Thyroid gland (tissue), 4 donors: ENCODE data around the gene PCBP3. TPM values are rescaled to one million over a fixed set of nuclear protein-coding genes. Genes with fewer than 3 reads are reported as not detected.

Source experiments
- DNase-seq, 2 donors: peaks; one replicate each; pipeline ENCODE4 v3.0.0-alpha.2; 2019
- H3K27ac ChIP-seq, 3 donors: fragments of 200-600 bp; sonication (generic); 1 replicate in 2 of 3; 2 replicates in 1 of 3; pipeline ENCODE4 v1.5.1; 2016 to 2019; ENCODE audit warnings: mild to moderate bottlenecking in 1 of 3, moderate library complexity in 1 of 3
- H3K27me3 ChIP-seq: fragments of 200-600 bp; sonication (generic); one replicate; pipeline ENCODE4 v1.5.1; 2019
- H3K36me3 ChIP-seq, 2 donors: fragments of 200-600 bp; sonication (generic); one replicate each; pipeline ENCODE4 v1.5.1; 2016 to 2019
- H3K4me1 ChIP-seq, 2 donors: fragments of 200-600 bp; sonication (generic); one replicate each; pipeline ENCODE4 v1.5.1; 2017 to 2019
- H3K4me3 ChIP-seq, 3 donors: fragments of 200-600 bp; sonication (generic); replicated peaks in 1 of 3; 1 replicate in 2 of 3; 2 replicates in 1 of 3; pipeline ENCODE4 v1.5.1; 2016; ENCODE audit warnings: mild to moderate bottlenecking in 1 of 3
- H3K9me3 ChIP-seq: fragments of 200-600 bp; sonication (generic); one replicate; pipeline ENCODE4 v1.5.1; 2017
- CTCF ChIP-seq, 6 experiments: fragments of 200-600 bp in 3 of 6; fragments of 450-650 bp in 3 of 6; sonication (generic) in 3 of 6; IDR thresholded peaks; one replicate each; pipeline ENCODE4 v1.5.1; 2016 to 2019; ENCODE audit warnings: antibody characterized with exemption in 6 of 6, mild to moderate bottlenecking in 2 of 6, inconsistent platforms in 1 of 6, moderate library complexity in 1 of 6
- POLR2A ChIP-seq, 2 donors: fragments of 450-650 bp; IDR thresholded peaks; one replicate each; pipeline ENCODE4 v1.6.1; 2017; ENCODE audit warnings: antibody characterized with exemption in 2 of 2, mild to moderate bottlenecking in 2 of 2, moderate library complexity in 1 of 2
- WGBS, 2 donors: methylation state at CpG; one replicate each; pipeline ENCODE4 v1.1.5; 2017; 5-methylcytosine and 5-hydroxymethylcytosine counted together
- intact Hi-C: fragments of 100-400 bp; cut with DNase I; formaldehyde crosslinking; loops from one replicate; pipeline ENCODE4 v1.15.1; 2023
- total RNA-seq, 4 donors: library from RNA; depleted of rRNA; stranded (reverse); fragments of >200 nt; gene quantifications; one replicate each; pipeline ENCODE4 v1.2.3, GENCODE V29; 2016

The PCBP3 gene
- total RNA-seq, 4 donors from 2014 or later, result 0.33 to 0.98 (median 0.54) TPM; not detected in 1

- intact Hi-C loops, result no loop called here
- no peak for DNase-seq
These were observed 228.2 kb downstream of the PCBP3 start for GRCh38 chr21:45871616-45872236.

GRCh38 chr21:45872471-45872870 is 228.9 kb downstream of the PCBP3 start:
- Histone ChIP-seq H3K27me3 (no peaks in the 10 kb centered on the region), H3K36me3 (no peaks in the 10 kb centered on the region), H3K4me3 (no peak overlapping the region), H3K4me1 (no peaks in the 10 kb centered on the region), H3K27ac (no peak overlapping the region), H3K9me3 (no peaks in the 10 kb centered on the region)
- intact Hi-C loops, result no loop called here
- no peak for DNase-seq
- WGBS, 2 donors, result 88 to 91% methylated on average over 11 of the region's 11 CpGs
- no peak for TF ChIP-seq CTCF (IDR thresholded peaks at IDR 0.05)
- TF ChIP-seq POLR2A (IDR thresholded peaks at IDR 0.05), result no peak

More at GRCh38 chr21:45871616-45872236, 228.2 kb downstream of the PCBP3 start:
- H3K36me3 ChIP-seq, result no peaks in the 10 kb centered on the region
- no peak overlapping the region for H3K27ac ChIP-seq
- H3K27me3 ChIP-seq, result no peaks in the 10 kb centered on the region
- WGBS, 2 donors, result 81% methylated on average over 11 to 20 of the region's 22 CpGs
- no peaks in the 10 kb centered on the region for H3K9me3 ChIP-seq
- TF ChIP-seq POLR2A (IDR thresholded peaks at IDR 0.05) (no peak), CTCF (IDR thresholded peaks at IDR 0.05) (no peak)
- no peaks in the 10 kb centered on the region for H3K4me1 ChIP-seq
- no peak overlapping the region for H3K4me3 ChIP-seq

GRCh38 chr21:45872902-45873301 is 229.4 kb downstream of the PCBP3 start:
- Histone ChIP-seq H3K9me3 (no peaks in the 10 kb centered on the region), H3K36me3 (no peaks in the 10 kb centered on the region), H3K4me1 (no peaks in the 10 kb centered on the region), H3K4me3 (no peak overlapping the region), H3K27me3 (no peaks in the 10 kb centered on the region), H3K27ac (no peak overlapping the region)
- intact Hi-C loops, result no loop called here
- TF ChIP-seq POLR2A (IDR thresholded peaks at IDR 0.05) (no peak), CTCF (IDR thresholded peaks at IDR 0.05) (no peak)
- no peak for DNase-seq
- 85 to 90% methylated on average over 10 to 11 of the region's 11 CpGs for WGBS, 2 donors

DNA sequence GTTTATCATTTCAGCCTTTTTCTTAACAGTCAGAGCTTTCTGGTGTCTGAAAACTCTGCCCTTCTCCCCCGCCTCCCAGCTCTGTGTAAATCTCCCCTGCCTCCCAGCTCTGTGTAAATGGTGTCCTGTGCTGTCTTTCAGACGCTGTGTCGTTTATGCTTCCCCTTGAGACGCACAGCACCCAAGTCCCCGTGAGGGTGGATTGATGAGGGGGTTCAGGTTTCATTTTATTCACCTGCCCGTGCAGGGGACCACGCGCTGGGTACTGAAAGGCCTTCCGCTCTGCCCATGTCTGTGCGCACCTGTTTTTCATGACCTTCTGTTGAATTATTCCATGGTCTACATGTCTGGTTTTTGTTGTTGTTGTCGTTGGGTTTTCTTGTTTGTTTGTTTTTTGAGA is 229.9 kb downstream of the PCBP3 start:
- no peak for DNase-seq

More for the DNA sequence above, 229.9 kb downstream of the PCBP3 start:
- H3K4me3 ChIP-seq, result no peak overlapping the region
- no peak overlapping the region for H3K27ac ChIP-seq
- no peaks in the 10 kb centered on the region for H3K9me3 ChIP-seq
- H3K27me3 ChIP-seq, result no peaks in the 10 kb centered on the region
- intact Hi-C loops, result no loop called here
- TF ChIP-seq POLR2A (IDR thresholded peaks at IDR 0.05) (no peak), CTCF (IDR thresholded peaks at IDR 0.05) (no peak)
- H3K4me1 ChIP-seq, result no peaks in the 10 kb centered on the region
- no peaks in the 10 kb centered on the region for H3K36me3 ChIP-seq
- 84 to 85% methylated on average over 11 of the region's 11 CpGs for WGBS, 2 donors
